RWPE2 (cell line): Measurements from ENCODE around the gene TNN.
A peak's percentile ranks its signal among the peaks of the same experiment; 100 is the strongest.

Experiments
- ATAC-seq: fragments of 200-7000 bp; cut with Tn5 transposase; 3 replicates; pipeline ENCODE4 v1.9.1; 2021; ENCODE audit warnings: low read depth
- DNase-seq: peaks from one replicate; pipeline ENCODE4 v3.0.0-alpha.2; 2020; ENCODE audit warnings: low spot score
- H3K27ac ChIP-seq: fragments of 450-650 bp; 2 replicates; pipeline ENCODE4 v1.5.1; 2017; ENCODE audit warnings: mild to moderate bottlenecking; ENCODE audit not compliant: poor library complexity, severe bottlenecking
- H3K27me3 ChIP-seq: fragments of 250-450 bp; sonication (Bioruptor Pico); 2 replicates; pipeline ENCODE4 v1.5.1; 2021; ENCODE audit warnings: mild to moderate bottlenecking, moderate library complexity; ENCODE audit not compliant: insufficient read depth, poor library complexity, severe bottlenecking
- H3K36me3 ChIP-seq: fragments of 250-450 bp; sonication (Bioruptor Pico); 2 replicates; pipeline ENCODE4 v1.5.1; 2020; ENCODE audit warnings: low read depth, mild to moderate bottlenecking, moderate library complexity
- H3K4me1 ChIP-seq: fragments of 250-450 bp; sonication (Bioruptor Pico); 2 replicates; pipeline ENCODE4 v1.5.1; 2021; ENCODE audit warnings: mild to moderate bottlenecking, moderate library complexity; ENCODE audit not compliant: insufficient read depth, poor library complexity, severe bottlenecking
- H3K4me3 ChIP-seq: fragments of 250-450 bp; sonication (Bioruptor Pico); 2 replicates; pipeline ENCODE4 v1.5.1; 2021; ENCODE audit warnings: mild to moderate bottlenecking, moderate library complexity; ENCODE audit not compliant: severe bottlenecking
- H3K9me3 ChIP-seq: fragments of 250-450 bp; sonication (Bioruptor Pico); 2 replicates; pipeline ENCODE4 v1.5.1; 2021; ENCODE audit warnings: mild to moderate bottlenecking, moderate library complexity; ENCODE audit not compliant: severe bottlenecking
- TF ChIP-seq, protein P1 (sequence below): fragments of 450-650 bp; IDR thresholded peaks from one replicate; pipeline ENCODE4 v1.5.1; 2017; ENCODE audit warnings: mild to moderate bottlenecking, moderate library complexity; ENCODE audit not compliant: poor library complexity, severe bottlenecking

Gene TNN

DNA sequence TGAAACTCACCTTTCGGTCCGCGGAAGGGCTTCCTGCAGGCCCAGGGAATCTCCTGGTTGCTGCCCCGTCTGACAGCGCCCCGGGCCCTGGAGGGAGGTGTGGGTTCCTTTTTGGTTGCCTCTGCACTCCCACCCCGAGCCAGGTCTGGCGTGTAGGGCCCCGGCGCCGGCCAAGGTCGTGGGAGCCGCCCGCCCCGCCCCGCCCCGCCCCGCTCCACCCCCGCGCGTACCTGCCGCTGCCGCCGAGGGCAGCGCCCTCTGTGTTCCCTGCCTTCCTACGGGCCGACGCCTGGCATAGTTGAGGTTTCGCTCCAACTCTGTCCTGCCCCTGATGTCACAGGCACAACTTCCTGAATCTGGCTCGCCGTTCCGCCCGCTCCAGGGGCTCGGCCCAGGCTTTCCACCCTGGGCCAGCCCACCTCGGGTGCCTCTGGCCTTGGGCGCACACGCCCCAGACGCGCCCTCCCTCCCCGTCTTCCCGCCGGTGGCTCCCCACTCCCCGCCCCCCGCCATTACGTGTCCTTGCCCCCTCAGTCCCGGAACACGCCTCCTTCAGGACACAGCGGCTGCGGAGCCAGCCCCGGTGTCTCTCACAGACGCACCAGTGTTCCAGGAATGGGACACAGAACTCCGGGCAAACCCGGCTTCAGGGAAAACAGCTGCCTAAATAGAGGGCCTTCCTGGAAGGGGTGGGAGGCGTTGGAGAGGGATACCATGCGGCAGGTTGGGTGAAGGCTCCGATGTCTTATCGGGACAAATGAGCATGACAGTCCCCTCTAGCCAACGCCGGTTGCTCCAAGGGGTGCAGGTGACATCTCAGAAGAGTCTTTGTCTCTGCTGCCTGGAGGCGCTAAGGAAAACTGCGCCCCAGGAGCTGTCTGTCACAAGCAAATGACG, 125.2 kb downstream of the TNN start, which contains the start of gene KIAA0040:
KIAA0040 (minus strand) TSS at position 147 of the 897 bp plus-strand sequence. CDS start 31,763 bp downstream, outside the sequence.
- peaks cover 57% of the 10 kb centered on the region for H3K4me1 ChIP-seq
- TF ChIP-seq, protein P1, sequence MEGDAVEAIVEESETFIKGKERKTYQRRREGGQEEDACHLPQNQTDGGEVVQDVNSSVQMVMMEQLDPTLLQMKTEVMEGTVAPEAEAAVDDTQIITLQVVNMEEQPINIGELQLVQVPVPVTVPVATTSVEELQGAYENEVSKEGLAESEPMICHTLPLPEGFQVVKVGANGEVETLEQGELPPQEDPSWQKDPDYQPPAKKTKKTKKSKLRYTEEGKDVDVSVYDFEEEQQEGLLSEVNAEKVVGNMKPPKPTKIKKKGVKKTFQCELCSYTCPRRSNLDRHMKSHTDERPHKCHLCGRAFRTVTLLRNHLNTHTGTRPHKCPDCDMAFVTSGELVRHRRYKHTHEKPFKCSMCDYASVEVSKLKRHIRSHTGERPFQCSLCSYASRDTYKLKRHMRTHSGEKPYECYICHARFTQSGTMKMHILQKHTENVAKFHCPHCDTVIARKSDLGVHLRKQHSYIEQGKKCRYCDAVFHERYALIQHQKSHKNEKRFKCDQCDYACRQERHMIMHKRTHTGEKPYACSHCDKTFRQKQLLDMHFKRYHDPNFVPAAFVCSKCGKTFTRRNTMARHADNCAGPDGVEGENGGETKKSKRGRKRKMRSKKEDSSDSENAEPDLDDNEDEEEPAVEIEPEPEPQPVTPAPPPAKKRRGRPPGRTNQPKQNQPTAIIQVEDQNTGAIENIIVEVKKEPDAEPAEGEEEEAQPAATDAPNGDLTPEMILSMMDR: peak; percentile 18
- ATAC-seq (peak; percentile 69), DNase-seq (peak; percentile 80)
- no peaks in the 10 kb centered on the region for H3K27me3 ChIP-seq
- H3K27ac ChIP-seq: peak within 1 kb of the TSS; percentile 85
- H3K9me3 ChIP-seq: no peaks in the 10 kb centered on the region
- H3K4me3 ChIP-seq: peak within 1 kb of the TSS; percentile 62
- peaks cover 18% of the 10 kb centered on the region for H3K36me3 ChIP-seq

DNA sequence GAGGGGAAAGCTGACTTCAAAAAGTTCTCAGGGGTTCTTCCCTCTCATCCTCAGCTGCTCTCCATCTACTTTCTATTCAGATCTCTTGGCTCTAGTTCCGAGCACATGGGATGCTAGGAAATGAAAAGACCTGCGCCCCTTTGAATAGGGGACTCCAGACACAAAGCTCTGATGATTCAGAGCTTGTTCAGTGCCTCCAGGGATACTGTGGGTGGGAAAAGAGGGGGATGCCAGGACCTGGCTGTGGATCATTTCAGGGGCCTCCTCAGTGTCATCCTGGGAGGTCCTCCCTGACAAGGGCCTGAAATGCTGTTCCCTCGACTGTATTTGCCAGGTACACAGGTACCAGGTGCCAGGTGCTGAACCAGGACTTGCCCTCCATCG, 125.9 kb downstream of the TNN start:
- peaks cover 64% of the 10 kb centered on the region for H3K4me1 ChIP-seq
- TF ChIP-seq, protein P1: no peak
- no peak overlapping the region for H3K4me3 ChIP-seq
- ATAC-seq (no peak), DNase-seq (no peak)
- peaks cover 15% of the 10 kb centered on the region for H3K36me3 ChIP-seq
- H3K27me3 ChIP-seq: no peaks in the 10 kb centered on the region
- no peaks in the 10 kb centered on the region for H3K9me3 ChIP-seq
- peak overlapping the region; percentile 85 for H3K27ac ChIP-seq

DNA sequence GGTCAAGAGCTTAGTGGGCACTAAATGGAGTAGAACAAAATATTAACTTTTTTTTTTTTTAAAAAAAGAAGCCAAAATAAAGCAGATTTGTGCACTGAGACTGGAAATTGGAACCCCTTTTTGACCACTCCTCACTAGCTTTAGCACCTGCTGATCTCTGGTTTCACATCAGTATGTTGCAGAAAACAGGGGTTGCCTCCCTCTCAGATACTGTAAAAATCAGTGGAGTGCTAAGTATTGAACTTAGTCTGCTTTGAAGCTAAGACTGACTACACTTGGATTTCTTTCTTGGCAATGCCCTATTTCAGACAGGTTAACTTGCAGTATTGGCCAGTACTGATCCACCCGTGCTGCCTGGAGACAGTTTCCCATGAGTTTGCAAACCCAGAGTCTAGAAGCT, 127.6 kb downstream of the TNN start:
- Histone ChIP-seq H3K27ac (peak overlapping the region; percentile 85), H3K4me1 (peaks cover 60% of the 10 kb centered on the region), H3K27me3 (no peaks in the 10 kb centered on the region), H3K36me3 (no peaks in the 10 kb centered on the region; the same call in 1 of the 2 replicates), H3K4me3 (no peak overlapping the region), H3K9me3 (no peaks in the 10 kb centered on the region)
- ATAC-seq (no peak), DNase-seq (no peak)
- TF ChIP-seq, protein P1: no peak

DNA sequence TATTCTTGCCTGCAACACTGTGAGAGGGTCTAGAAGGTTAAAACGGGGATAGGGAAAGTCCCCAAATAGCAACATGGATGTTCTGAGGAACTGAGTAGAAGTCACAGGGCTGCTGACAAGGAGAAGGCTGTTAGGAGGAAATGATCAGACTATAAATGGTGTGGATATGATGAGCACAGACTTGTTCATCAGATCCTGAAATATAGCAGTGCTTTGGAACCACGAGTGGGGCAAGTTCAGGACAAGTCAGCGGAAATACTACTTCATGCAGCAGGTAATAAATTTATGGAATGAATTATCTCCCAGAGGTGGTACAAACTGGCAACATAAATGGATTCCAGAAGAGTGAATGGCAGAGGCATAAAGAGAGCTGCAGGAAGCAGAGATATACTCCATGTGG, 128.2 kb downstream of the TNN start:
- TF ChIP-seq, protein P1: no peak
- H3K4me3 ChIP-seq: no peak overlapping the region
- H3K27me3 ChIP-seq: no peaks in the 10 kb centered on the region
- H3K27ac ChIP-seq: peak overlapping the region; percentile 85
- no peaks in the 10 kb centered on the region; the same call in 1 of the 2 replicates for H3K36me3 ChIP-seq
- DNase-seq: no peak
- H3K4me1 ChIP-seq: peaks cover 55% of the 10 kb centered on the region
- H3K9me3 ChIP-seq: no peaks in the 10 kb centered on the region
- ATAC-seq: peak; percentile 23

DNA sequence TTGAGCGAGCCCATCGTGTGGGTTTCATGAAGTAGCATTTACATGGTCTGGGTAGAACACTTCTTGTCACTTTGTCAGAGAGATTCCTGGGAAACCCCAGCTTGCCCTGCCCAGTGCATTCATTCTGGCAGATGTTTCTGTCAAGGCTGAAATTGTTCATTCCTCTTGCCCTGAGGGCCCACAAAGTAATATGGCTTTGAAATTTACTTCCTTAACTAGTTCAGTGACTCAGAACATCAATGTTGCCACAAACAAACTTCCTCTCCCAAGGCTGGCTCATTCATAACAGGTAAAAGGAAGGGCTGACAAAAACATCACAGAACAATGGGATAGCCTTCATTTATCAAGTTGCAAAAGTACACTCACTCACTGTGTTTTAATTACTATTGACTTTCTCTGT, 129.9 kb downstream of the TNN start:
- peak; percentile 72 for ATAC-seq
- no peak overlapping the region for H3K4me3 ChIP-seq
- H3K27me3 ChIP-seq: no peaks in the 10 kb centered on the region
- no peaks in the 10 kb centered on the region for H3K36me3 ChIP-seq
- H3K27ac ChIP-seq: peak overlapping the region; percentile 85
- no peaks in the 10 kb centered on the region for H3K9me3 ChIP-seq
- TF ChIP-seq, protein P1: no peak
- peaks cover 52% of the 10 kb centered on the region for H3K4me1 ChIP-seq
- no peak for DNase-seq
